ENCODE measurements around the gene TMEM204. TPM values are rescaled to one million over a fixed set of nuclear protein-coding genes. Genes with fewer than 3 reads are reported as not detected.

Gene TMEM204
- polyA plus RNA-seq, 4 donors: 18.8 to 28.5 (median 20.6) TPM

DNA sequence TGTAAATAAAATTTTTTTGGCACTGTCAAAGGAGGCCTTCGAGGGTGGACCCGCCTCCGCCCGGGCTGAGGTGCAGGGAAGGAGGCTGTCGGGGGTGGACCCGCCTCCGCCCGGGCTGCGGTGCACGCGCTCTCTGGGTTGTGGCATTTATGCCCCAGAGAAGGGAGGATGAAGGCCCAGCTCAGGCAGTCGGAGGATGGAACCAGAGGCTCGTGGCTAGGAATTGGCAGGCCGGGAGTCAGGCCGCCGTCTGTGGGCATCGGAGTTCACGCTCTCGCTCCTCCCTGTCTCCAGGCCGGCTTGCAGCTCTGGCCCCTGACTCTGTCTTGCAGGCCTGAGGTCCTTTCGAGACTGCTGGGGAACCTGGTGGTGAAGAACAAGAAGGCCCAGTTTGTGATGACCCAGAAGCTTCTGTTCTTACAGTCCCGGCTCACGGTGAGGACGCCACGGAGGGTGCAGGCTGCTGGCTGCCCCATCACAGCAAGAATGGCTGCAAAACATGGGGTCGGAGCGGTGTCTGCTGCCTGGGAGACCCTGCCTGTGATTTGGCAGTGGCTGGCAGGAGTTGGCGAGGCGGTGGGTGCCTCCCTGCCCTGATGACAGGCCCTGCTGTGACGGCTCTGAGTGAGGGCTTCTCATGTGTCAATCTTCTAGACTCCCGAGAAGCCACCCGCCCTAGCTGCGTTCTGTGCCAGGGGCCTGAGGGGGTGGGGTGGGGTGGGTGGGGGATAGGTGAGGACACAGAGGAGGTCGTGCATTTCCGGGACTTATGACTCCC lies 34.4 kb upstream of the TMEM204 start:
- no peak for DNase-seq (ENCODE audit: low read depth in 4 of 4, low spot score in 3 of 4)

DNA sequence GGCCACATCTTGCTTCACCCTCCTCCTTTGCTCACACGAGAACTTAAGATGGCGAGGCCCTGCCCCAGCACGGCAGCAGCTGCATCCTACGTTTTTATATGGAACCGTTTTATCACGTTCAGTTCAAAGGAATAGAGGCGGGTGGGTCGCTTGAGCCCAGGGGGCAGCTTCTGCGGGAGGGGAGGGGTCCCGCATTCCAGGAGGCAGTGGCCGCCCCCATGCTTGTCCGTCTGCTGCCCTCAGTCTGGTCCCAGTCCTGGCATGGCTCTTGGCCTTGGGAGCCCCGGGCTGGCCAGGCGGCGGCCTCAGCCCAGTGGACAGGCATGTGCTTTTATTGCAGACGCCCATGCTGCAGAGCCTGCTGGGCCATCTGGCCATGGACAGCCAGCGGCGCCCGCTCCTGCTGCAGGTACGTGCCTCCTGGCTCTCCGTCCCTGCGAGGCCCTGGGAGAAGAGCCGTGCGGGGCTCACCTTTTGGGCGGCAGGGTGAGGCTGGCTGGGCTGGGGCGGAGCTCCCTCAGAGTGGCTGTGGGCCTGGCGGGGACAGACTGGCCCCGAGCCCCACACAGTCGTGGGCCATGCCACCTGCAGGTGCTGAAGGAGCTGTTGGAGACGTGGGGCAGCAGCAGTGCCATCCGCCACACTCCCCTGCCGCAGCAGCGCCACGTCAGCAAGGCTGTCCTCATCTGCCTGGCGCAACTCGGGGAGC lies 33.6 kb upstream of the TMEM204 start:
- DNase-seq (ENCODE audit: low read depth in 4 of 4, low spot score in 3 of 4): no peak

DNA sequence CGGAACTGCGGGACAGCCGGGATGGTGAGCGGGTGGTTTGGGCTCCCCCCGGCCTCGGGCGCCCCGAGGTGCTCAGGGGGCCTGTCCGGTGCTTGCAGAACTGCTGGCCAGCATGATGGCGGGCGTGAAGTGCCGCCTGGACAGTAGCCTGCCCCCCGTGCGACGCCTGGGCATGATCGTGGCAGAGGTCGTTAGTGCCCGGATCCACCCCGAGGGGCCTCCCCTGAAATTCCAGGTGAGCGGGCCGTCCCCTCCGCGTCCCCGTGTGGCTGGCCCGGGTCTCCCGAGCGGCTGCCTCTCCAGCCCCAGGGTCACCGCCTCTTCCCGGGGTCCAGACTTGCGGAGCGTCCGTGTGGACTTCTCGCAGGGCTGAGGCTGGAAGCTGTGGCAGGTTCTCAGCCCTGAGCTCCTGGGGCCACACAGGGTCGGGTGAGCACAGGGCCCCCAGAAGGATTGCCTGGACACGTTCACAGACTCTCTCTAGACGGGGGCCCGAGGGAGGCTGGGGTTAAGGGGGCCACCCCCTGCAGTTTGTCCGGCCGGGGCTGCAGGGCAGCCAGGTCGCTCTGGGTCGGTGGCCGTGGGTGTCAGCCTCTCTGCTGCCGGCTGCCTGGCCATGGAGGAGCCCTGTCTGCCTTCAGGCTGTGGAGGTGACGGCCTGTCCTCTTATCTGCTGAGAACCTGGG lies 32.9 kb upstream of the TMEM204 start:
- no peak for DNase-seq (ENCODE audit: low read depth in 4 of 4, low spot score in 3 of 4)

DNA sequence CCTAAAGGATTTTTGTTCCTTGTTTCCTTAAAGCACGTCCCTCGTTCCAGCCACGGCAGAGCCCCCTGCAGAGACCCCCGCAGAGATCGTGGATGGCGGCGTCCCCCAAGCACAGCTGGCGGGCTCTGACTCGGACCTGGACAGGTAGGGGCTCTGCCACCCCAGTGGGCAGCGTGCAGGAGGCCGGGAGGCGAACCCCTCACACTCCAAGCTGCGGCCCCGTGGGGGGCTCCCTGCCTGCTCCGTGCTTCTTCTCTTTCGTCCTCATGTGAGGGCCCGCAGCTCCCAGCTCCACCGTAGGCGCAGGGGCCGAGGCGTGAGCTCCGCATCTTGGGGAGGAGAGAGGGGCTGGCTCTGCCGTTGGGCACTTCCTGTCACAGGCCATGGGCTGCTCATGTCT lies 31.8 kb upstream of the TMEM204 start:
- DNase-seq (ENCODE audit: low read depth in 4 of 4, low spot score in 3 of 4): no peak

DNA sequence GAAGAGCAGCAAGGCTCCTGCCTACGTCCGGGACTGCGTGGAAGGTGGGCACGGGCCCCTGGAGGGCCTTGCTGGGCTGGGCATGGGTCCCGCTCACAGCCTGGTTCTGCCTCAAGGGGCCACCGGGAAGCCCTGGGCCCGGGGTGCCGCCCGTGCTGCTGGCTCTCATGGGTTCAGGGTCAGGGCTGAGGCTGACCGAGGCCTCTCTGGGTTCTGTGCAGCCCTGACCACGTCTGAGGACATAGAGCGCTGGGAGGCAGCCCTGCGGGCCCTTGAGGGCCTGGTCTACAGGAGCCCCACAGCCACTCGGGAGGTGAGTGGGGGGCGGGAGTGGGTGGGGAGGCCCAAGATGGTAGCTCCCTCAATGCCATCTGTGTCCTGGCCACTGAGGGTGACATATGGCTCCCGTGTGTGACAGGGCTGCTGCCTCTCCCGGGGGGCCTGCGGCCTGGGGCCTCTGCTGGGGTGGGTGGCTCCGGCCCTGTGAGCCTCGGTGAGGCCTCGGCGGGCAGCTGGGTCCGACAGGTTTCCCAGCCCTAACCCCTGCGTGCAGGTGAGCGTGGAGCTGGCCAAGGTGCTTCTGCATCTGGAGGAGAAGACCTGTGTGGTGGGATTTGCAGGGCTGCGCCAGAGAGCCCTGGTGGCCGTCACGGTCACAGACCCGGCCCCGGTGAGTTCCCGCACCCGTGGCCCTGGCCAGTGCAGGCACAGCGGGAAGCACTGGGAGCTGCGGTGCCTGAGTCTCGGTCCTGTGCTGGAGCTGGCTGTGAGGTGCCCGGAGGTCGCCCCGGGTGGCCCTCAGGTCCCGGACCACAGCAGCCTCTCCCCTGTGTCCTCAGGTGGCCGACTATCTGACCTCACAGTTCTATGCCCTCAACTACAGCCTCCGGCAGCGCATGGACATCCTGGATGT lies 31.1 kb upstream of the TMEM204 start:
- no peak for DNase-seq (ENCODE audit: low read depth in 4 of 4, low spot score in 3 of 4)

DNA sequence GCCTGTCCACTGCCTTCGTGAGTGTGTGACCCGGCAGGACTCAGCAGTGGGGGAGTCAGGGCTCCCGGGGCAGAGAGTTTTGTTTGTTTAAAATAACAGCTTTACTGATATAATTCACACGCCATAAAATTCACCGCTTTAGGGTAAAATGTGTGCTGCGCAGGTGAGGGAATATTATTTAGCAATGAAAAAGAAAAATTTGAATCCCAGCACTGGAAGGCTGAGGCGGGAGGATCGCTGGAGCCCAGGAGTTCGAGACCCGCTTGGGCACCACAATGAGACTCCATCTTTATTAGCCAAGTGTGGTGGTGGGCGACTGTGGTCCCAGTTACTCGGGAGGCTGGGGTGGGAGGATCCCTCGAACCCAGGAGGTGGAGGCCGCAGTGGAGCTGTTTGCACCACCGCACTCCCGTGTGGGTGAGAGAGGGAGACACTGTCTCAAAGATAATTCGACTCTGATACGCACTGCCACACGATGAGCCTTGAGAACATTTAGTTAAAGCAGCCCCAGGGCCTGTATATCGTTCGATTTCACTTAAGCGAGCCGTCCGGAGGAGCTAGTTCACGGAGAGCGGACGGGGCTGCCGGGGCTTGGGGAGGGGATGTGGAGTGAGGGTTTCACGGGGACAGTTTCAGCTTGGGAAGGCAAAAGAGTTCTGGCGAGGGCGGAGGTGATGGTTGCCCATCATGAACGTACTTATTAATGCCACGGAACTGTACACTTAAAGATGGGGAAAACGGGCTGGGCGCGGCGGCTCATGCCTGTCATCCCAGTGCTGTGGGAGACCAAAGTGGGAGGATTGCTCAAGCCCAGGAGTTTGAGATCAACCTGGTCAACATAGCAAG lies 30.1 kb upstream of the TMEM204 start:
- DNase-seq (ENCODE audit: low read depth in 4 of 4, low spot score in 3 of 4): no peak

DNA sequence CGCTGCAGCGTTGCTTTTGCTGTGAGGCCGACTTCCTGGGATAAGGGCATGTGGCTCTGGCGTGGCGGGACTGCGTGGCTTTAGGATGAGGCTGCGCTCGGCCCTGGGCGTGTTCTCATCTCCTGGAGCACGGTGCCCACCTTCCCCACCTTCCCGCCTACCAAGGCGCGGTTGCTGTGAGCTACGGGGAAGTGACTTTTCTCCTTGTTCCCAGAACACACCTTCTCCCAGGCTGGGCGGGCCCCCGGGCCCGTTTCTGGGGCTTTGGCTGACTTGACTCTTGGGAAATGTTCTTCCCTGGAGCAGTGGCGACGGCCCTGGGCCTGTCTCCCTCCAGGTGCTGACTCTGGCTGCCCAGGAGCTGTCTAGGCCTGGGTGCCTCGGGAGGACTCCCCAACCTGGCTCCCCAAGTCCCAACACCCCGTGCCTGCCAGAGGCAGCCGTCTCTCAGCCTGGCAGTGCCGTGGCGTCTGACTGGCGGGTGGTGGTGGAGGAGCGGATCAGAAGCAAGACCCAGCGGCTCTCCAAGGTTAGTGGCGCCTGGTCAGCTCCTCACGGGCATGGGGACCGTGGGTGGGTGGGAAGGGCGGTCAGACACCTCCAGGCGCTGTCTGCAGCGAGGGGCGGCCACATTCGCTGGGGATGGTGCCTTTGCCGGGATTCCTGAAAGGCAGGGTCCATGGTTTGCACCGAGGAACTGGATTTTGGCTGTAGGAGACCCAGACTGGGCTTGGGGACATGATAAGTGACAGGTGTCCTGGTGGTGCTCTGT lies 28.2 kb upstream of the TMEM204 start:
- DNase-seq (ENCODE audit: low read depth in 4 of 4, low spot score in 3 of 4): no peak

DNA sequence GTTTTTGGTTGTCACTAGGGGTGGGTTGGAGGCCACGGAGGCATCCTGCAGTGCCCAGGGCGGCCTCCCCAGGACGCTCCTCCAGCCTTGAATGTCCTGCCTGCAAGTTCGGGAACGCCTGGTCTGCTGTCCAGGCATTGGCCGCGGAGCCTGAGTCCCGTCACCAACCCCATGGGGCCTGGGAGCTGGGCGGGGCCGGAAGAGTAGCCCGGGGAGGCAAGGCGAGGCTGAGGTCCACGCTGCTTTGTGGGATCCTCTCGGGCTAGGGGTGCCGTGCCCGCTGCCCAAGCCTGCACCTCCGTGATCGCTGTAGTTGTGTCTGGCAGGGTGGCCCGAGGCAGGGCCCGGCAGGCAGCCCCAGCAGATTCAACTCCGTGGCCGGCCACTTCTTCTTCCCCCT lies 27.6 kb upstream of the TMEM204 start:
- no peak for DNase-seq (ENCODE audit: low read depth in 4 of 4, low spot score in 3 of 4)

DNA sequence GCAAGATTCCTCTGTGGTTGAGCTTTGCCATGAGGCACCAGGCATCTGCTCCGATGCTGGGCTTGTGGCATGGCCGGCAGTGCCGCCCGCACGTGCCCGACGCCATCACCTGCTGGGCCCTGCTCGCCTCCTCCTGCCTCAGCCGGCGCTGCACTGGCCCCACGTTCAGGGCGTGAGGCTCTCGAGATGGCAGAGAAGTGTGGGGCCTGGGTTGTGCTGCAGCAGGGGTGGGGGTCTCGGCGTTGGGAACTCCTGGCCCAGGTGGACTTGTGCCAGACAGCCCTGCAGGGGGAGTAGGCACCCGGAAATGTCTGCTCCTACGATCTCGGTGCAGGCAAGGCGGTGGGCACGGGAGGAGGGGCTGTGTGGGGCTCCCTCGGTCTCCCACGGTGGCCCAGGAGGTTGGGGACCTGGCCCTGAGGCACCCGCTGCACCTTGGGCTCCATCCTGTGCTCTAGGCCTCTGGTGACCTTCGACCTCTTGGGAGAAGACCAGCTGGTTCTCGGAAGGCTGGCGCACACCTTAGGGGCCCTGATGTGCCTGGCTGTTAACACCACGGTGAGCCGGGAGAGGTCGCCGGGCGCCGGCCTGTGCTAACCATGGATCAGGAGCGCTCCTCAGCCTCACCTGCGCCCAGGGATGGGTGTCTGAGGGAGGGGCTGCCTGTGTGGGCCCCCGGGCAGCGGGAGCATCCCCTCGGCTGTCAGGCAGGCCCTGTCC lies 26.8 kb upstream of the TMEM204 start:
- no peak for DNase-seq (ENCODE audit: low read depth in 4 of 4, low spot score in 3 of 4)

DNA sequence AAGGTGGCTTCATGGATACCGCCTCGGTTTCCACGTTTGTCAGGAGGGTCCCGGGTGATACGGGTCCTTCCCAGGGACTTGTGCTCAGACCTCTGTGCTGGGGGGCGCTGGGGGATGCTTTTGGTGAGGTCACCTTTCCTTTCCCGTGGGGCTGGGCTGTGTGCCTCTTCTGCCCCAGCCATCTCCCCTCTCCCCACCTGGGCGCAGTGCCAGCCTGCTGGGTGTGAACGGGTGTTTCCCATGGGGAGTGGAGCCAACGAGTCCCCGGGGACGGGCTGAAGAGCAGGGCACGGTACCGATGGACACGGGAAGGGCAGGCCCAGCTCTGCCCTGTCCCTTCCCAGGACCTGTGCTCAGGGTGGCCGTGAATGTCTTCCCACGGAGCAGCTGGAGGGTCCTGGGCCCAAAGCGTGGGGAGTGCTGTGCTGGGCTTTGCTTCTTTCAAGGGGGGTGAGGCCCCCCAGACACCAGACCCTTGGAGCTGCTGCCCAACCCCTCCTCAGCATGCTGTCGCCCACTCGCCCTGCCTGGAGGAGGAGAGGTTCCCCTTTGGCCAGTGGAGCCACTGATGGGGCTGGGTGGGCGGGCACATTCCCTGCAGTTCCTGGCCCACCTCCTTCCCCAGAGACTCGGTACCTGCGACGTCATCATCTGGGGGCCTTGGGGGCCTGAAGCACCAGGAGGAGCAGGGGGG lies 24.8 kb upstream of the TMEM204 start:
- no peak for DNase-seq (ENCODE audit: low read depth in 4 of 4, low spot score in 3 of 4)

DNA sequence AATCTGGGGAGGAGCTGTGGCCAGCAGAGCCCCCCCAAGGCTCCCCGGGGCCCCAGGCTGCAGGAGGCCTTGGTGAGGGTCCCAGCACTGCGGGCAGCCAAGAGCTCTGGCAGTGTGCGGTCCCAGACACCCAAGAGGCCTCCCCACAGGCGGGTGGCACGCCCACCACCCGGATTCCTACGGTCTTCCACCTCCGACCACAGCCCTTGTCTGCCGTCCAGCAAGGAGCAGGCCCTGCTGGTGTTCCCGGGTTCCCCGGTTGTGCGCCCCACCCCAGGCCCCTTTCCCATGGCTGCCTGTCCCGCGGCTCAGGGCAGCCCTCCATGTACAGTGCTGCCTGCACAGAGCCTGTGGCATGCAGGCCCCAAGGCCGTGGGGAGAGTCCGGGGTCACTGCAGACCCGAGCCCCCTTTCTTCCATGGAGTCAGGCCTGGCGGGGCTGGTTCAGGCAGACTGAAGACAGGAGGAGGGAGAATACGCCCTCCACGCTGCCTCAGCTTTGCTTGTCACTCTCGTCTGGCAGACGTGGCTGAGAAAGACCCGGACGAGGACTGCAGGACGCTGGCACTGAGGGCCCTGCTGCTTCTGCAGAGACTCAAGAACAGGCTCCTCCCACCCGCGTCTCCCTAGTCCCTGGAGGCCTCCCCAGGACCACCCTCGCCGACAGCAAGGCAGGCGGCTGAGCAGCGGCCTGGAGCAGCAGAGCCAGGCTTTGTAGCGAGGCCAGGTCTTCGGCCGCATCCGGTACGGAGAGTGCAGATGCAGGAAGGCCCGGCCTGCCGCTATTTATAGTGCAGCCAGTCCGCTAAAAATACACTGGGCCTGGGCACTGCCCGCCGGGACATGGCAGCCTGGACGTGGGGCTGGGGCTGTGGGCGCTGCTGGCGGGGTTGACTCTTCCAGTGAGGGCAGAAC lies 23.9 kb upstream of the TMEM204 start:
- DNase-seq (ENCODE audit: low read depth in 4 of 4, low spot score in 3 of 4): no peak

DNA sequence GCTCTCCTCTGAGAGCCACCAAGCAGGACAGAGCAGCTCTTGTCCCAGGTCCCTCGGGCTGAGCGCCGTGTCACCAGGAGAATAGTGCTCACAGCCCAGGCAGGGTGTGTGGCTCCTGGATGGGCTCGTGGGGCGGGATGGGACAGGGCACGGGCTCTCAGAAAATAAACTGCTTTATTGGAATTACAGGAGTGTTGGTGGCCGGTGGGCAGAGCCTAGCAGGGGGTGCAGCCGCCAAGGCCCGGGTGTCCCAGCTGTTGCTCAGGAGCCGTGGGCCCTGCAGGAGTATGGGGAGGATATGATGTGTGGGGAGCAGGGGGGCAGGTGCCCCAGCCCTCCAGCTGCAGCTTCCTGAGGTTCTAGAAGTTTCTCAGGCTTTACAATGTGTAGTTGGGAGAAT lies 23.2 kb upstream of the TMEM204 start:
- no peak for DNase-seq (ENCODE audit: low read depth in 4 of 4, low spot score in 3 of 4)

DNA sequence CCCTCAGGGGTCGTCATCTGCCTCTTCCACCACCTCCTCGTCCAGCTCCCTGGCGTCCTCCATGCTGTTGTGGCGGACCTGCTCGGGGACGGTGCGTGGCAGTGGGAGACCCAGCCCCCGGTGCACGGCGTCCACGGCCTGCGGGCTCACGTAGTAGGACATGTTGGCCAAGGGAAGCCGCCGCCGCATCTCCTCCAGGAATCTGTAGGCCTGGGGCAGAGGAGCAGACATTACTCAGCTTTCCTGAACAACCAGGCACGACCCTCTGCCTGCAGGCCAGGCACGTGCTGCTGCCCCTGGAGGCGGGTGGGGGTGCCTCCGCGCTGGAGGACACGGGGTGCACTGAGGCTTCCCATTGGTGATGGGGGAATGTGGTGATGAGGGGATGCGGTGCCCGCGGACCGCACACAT lies 22.5 kb upstream of the TMEM204 start:
- no peak for DNase-seq (ENCODE audit: low read depth in 4 of 4, low spot score in 3 of 4)

DNA sequence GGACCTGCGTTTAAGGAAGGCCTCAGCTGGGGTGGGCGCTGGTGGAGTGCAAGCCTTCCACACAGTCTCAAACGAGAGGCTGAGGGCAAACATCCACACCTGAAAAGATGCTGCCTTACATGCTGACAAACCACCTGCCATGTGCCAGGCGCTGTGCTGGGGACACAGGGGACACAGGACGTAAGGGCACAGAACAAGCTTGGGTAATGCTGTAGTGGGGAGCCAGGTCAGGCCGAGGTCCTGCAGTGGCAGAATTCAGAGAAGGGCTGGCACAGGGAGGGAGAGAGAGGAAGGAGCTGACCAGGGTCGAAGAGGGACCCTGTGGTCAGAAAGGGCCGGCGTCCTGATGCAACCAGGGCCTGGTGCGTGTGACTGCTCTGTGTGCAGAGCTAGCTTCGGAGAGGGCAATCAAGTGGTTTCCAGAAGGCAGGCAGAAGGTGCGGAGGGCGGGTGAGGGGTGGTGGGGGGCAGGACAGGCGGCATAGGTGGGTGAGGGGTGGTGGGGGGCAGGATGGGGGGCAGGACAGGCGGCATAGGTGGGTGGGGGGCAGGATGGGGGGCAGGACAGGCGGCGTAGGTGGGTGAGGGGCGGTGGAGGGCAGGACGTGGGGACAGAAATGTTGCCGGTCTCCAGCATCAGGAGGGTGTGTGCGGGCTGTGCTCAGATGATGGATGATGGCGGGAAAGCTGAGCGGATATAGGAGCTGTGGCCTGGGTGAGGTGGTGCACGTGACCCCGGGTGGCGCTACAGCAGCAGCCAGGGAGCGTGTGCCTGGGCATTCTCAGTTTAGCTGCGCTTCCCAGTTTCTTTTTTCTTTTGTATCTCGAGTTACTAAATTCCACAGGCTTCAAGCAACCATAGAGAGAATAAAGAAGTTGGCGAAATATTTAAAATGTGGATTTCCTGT lies 21.6 kb upstream of the TMEM204 start:
- DNase-seq (ENCODE audit: low read depth in 4 of 4, low spot score in 3 of 4): no peak

DNA sequence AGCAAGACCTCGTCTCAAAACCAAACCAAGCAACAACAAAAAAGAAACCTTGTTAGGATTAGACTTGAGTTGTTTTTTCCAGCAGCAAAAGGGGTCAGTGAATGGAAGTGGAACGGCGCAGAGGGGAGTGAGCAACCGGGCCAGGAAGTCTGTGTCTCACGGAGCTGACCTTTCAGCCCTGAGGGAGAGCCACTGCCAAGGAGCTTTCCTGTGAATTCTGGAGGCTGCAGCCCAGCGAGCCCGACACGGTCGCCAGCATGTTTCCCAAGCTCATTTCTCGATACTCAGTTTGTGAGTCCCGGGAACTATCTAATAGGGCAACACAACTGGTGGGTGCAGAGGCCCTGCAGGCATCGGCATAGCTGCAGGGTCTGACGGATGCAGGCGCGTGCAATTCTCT lies 20.7 kb upstream of the TMEM204 start:
- DNase-seq (ENCODE audit: low read depth in 4 of 4, low spot score in 3 of 4): no peak

DNA sequence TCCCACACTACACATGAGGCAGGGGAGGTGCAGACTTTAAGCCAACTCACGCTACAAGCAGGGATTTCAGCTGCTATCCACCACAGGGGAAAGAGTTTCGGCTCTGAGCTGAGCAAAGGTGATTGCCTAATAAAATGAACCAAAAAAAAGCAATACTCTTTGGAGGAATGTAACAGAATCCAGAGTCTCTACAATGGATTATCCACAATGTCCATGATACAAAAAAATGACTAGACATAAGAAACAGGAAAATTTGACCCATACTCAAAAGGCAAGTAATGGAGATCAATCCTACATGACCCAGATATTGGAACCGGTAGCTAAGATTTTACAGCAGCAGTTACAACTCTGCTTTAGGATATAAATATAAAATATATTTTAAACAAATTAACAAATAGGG lies 19.0 kb upstream of the TMEM204 start:
- DNase-seq (ENCODE audit: low read depth in 4 of 4, low spot score in 3 of 4): no peak
